GM19468 (cell line): Measurements from ENCODE around the gene UBE2R2.
"Not testable (repeated sequence)": the region's sequence is repeated elsewhere in the genome, so short reads cannot be mapped to it uniquely, and the experiment has no call there.

Experiments
- ATAC-seq: cut with Tn5 transposase; IDR thresholded peaks from one replicate; pipeline ENCODE4 v1.9.1; 2021; ENCODE audit warnings: mild to moderate bottlenecking, moderate library complexity, moderate number of reproducible peaks; ENCODE audit not compliant: unreplicated experiment; ENCODE audit errors: extremely low read depth

Gene UBE2R2

DNA sequence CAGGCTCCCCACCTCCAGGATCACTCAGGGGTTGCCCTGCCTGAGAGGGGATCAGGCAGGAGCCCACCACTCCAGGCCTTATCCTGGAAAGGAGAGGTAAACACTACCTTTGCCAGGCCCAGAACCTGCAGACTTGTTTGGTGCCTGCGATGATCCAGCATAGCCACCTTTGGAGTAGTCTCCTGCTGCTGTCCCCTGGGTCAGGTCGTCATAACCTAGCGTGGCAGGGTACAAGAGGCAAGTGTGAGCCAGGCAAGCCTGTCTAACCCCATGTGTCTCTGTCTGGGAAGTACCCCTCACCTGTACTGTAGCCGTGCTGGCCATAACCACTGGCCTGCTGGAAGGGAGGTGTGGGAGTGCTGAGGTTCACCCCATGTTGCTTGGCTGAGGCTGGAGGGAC is 106.1 kb downstream of the UBE2R2 start:
- ATAC-seq, result no peak

DNA sequence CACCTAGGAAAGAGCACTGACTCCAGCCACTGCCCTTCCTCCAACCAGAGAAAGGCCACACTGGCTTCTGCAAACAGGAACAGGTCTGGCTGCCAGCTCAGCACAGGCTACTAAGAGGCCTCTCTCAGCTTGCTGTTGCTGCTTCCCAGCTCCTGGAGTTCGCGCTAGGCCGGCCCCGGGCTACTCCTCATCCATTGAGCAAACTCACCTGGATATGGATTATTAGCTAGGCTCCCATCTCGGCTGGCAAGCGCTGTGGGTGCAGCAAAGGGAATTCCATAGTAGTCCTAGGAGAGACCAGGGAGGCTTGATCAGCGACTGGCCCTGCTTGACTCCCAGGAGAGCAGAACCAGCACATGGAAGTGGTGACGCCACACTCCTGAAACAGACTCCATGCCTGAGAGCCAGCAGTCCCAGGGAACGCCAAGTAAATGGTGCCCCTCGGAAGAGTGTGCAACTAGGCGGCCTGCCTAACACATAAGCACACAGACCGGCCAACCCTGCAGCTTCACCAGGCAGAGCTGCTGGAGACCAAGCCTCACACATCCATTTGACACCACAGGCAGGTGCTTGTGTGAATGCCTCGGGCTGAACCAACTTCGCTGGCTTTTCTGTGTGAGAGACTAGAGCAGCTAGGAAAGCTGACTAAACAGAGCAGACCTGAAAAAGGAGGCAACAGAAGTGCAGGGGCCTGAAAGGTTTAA is 107.2 kb downstream of the UBE2R2 start:
- ATAC-seq, result no peak

GRCh38 chr9:33924978-33925797 is 108.2 kb downstream of the UBE2R2 start:
- ATAC-seq, result no peak

DNA sequence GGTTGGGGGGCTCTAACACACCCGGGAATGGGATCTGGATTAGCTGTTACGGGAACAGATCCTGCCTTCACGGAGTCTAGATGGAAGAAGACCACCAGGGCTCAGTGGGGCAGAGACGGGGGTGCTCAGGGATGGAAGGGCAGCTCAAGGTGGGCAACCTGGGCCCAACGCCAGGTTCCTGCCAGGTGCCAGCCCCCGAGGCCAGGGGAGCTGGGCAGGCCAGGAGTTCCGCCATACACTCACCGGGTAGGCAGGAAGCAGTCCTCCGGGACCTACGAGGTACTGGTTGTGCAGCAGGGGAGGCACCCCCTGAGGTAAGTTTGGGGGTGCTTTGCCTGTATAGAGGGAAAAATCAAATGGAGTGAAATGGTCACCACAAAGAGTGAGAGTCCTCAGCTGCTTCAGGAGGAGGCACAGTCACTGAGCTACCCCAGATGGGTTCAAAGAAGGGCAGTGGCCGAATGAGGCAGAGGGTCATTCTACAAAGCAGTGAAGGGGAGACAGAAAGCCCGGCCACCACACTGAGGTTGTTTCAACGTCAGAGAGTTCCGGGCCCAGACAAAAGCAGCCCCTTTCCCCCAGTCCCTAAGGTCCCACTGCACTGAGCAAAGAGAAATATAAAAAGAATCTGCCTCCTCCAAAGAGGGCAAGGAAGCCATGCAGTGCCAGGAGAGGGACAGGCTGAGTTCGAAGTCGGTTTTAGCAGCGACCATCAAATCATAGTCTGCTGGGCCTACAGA is 110.0 kb downstream of the UBE2R2 start:
- ATAC-seq, result no peak

DNA sequence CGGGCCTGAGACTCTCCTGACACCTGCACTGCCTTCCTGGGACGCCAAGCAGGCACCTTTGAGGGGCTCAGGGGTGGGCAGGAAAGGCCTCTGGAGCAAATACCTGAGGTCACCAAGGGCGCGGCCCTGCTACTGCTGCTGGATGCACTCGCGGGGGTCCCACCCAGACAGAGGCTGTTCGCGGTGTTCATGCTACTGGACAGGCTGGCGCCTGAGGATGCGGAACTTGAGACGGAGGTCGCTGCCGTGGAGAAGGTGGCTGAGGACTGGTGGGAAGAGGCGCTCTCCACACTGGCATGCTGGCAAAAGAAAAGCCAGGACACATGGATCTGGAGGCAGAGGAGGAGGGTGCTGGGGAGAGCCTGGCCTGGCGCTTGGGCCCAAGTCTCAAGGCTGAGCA is 110.7 kb downstream of the UBE2R2 start:
- ATAC-seq, result no peak

GRCh38 chr9:33931326-33931725 is 114.4 kb downstream of the UBE2R2 start:
- ATAC-seq, result no peak

DNA sequence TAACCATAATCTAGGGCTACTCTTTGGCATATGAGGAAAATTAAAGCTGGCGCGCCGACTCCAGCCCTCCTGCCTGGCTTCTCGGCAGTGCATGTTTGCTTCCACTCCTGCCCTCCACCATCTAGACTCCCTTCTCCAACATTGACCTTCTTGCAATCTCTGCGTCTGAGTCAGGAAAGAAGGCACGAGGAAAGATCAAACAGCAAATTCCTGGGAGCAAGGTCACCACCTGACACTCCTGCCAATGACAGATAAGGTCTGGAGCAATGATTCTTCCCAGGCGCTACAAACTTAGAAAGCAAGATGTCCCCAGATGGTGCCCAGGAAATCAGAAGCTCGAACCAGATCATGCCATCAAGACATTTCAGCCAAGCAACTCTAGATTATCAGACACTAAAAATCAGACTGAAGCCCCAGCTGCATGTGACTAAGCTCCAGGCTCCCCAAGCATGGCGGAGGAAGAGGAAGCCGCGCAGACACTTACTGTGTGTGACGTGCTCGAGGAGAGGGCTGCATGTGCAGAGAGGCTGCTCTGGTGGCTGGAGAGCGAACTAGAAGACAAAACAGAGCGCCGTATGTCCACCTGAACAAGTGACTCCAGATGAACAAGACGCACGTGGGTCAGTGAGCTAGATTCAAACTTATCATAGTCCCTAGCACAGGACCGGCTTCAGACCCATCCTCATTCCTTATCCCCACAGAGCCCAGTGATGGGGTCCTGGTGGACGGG is 115.3 kb downstream of the UBE2R2 start:
- ATAC-seq, result no peak

- ATAC-seq, result no peak
These were observed 117.4 kb downstream of the UBE2R2 start for GRCh38 chr9:33934188-33934878.

GRCh38 chr9:33939924-33940874 is 123.2 kb downstream of the UBE2R2 start:
- no peak for ATAC-seq

DNA sequence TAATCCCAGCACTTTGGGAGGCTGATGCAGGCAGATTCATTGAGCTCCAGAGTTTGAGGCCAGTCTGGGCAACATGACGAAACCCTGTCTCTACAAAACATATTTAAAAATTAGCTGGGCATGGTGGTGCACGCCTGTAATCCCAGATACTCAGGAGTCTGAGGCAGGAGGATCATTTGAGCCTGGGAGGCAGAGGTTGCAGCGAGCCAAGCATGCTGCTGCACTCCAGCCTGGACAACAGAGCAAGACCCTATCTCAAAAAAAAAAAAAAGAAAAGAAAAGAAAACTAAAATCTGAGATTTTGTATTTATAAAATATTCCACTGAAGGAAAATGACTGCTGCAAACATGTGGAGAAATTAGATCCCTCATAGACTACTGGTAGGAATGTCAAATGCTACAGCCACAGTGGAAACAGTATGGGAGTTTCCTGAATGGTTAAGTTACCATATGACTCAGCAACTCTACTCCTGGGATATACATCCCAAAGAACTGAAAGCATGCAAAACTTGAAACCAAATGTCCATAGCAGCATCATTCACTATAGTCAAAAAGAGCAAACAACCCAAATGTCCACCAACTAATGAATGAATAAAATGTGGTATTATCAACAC is 125.6 kb downstream of the UBE2R2 start:
- no peak for ATAC-seq

DNA sequence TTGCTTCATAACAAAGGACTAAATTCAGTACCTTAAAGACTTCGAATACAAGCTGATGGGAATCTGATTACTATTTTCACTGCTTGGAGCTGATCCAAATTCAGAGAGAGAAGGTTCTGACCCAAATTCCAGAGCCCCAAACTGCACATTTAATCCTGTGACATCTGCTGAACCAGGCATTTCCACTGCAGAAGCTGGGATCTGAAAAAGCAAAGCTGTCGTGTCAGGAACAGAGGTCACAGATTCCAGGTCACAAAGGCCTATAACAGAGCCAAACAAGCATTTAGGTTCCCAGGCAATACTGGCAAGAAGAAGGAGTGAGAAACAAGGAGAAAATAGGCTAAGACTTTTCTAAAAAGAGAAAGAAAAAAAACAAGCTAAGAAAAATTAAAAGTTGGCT is 126.4 kb downstream of the UBE2R2 start:
- no peak for ATAC-seq

DNA sequence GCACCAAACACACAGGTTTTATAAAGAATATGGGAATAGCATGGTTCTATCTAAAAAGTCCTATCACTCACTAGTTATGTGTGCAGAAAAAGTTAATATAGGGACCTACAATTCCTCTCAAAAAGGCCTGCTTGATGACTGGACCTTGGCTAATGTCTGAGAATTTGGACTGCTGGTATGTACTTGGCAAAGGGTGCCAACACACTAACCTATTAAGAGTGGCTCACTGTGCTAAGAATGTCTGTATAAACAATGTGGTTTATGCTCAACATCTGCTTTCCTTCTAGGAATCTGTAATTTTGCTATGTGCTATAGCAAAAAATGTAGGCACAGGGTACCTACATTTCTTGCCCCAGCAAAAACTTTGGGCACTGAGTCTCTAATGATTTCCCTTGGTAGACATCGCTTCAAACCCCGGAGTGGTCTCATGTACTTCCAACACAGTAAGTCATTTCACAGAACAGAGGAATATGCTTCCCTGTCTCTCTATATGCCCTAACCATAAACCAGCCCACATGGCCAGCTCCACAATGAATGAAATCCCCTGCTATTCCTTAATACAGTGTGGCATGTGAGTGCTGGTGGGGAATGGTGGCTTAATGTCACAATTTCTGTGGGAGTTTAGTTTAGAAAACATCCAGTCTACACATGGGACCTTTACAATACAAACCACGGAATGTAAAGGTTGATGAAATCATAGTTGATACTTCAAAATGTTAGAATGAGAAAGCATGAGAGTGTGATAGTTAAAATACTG is 130.0 kb downstream of the UBE2R2 start:
- ATAC-seq, result no peak

DNA sequence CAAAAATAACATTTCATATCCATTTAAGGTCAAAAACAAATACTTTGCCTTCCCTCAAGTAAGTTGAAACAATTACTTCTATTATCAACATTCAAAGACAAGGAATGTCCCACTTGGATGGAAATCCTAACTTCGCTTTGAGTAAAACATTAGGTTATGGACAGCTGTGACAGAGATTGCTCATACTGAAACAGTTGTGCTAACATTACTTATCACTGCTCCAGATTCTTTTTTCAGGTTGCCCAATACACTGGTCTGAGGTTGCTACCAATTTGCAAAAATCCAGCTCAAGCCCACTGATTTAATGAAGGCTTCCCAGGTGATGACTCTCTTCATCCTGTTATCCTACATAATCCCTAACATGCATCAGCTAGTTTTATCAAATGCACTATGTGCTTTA is 133.4 kb downstream of the UBE2R2 start:
- no peak for ATAC-seq

- no peak for ATAC-seq
These were observed 135.1 kb downstream of the UBE2R2 start for GRCh38 chr9:33952066-33952465.

GRCh38 chr9:33956544-33956943 is 139.6 kb downstream of the UBE2R2 start:
- ATAC-seq, result no peak

GRCh38 chr9:33959725-33960124 is 142.8 kb downstream of the UBE2R2 start:
- no peak for ATAC-seq

- not testable (repeated sequence) for ATAC-seq
These were observed 145.5 kb downstream of the UBE2R2 start for GRCh38 chr9:33962468-33962867.
